IMR-90 (cell line): ENCODE data around the gene ZBTB25. TPM values are rescaled to one million over a fixed set of nuclear protein-coding genes. Genes with fewer than 3 reads are reported as not detected.

Experiments
- ATAC-seq: fragments of 200-7000 bp; cut with Tn5 transposase; 2 replicates; pipeline ENCODE4 v1.9.1; 2020; ENCODE audit warnings: low read depth, mild to moderate bottlenecking, moderate library complexity
- BruUV-seq: library from RNA; stranded (reverse); fragments of 400-500 nt; replicated peaks from 2 replicates; lab custom pipeline; 2021; lab: Mats Ljungman, UMichigan
- CTCF ChIA-PET: fragments of 300-600 bp; formaldehyde crosslinking; extraction: SDS; loops from one replicate; lab custom pipeline; 2021; ENCODE audit warnings: antibody characterized with exemption; lab: Yijun Ruan, JAX
- POLR2A ChIA-PET: fragments of 300-600 bp; sonication (Branson Sonifier 250); formaldehyde crosslinking; loops from one replicate; lab custom pipeline; 2022; ENCODE audit warnings: antibody characterized with exemption; ENCODE audit not compliant: unreplicated experiment; lab: Charles Lee
- DNase-seq: peaks from one replicate; pipeline ENCODE4 v3.0.0; 2013
- H2AFZ ChIP-seq: replicated peaks from 2 replicates; pipeline ENCODE3; 2013; ENCODE audit warnings: low read length, mild to moderate bottlenecking; ENCODE audit not compliant: poor library complexity
- H2AK5ac ChIP-seq: 2 replicates; pipeline ENCODE4 v1.6.1; 2013; ENCODE audit warnings: low read depth, low read length, inconsistent platforms
- H2AK9ac ChIP-seq: replicated peaks from 2 replicates; pipeline ENCODE3; 2013; ENCODE audit warnings: mild to moderate bottlenecking, low read depth, low read length, moderate library complexity; ENCODE audit not compliant: poor library complexity
- H2BK120ac ChIP-seq: 2 replicates; pipeline ENCODE4 v1.6.1; 2013; ENCODE audit warnings: low read depth, low read length, inconsistent platforms
- H2BK15ac ChIP-seq: 3 replicates; pipeline ENCODE4 v1.6.1; 2013; ENCODE audit warnings: low read depth, low read length, inconsistent platforms
- H2BK20ac ChIP-seq: 2 replicates; pipeline ENCODE4 v1.6.1; 2013; ENCODE audit warnings: low read depth, mild to moderate bottlenecking, inconsistent platforms, low read length, moderate library complexity
- H2BK5ac ChIP-seq: 2 replicates; pipeline ENCODE4 v1.6.1; 2013; ENCODE audit warnings: mild to moderate bottlenecking, low read depth, low read length, inconsistent platforms; ENCODE audit not compliant: poor library complexity, severe bottlenecking
- H3K14ac ChIP-seq: replicated peaks from 2 replicates; pipeline ENCODE4 v1.6.1; 2013; ENCODE audit warnings: low read depth, low read length, inconsistent platforms
- H3K18ac ChIP-seq: 2 replicates; pipeline ENCODE4 v1.6.1; 2013; ENCODE audit warnings: low read depth, low read length, control low read depth
- H3K23ac ChIP-seq: 2 replicates; pipeline ENCODE4 v1.6.1; 2013; ENCODE audit warnings: low read depth, low read length, inconsistent platforms
- H3K27ac ChIP-seq: 2 replicates; pipeline ENCODE4 v1.5.1; 2013; ENCODE audit warnings: mild to moderate bottlenecking, control low read depth, low read length; ENCODE audit not compliant: insufficient read depth
- H3K27me3 ChIP-seq: 2 replicates; pipeline ENCODE4 v1.6.1; 2013; ENCODE audit warnings: low read length; ENCODE audit not compliant: control insufficient read depth, insufficient read depth
- H3K36me3 ChIP-seq: 2 replicates; pipeline ENCODE4 v1.6.1; 2013; ENCODE audit warnings: low read length, mixed read lengths; ENCODE audit not compliant: control insufficient read depth, insufficient read depth
- H3K4ac ChIP-seq: 2 replicates; pipeline ENCODE4 v1.6.1; 2013; ENCODE audit warnings: low read depth, low read length, inconsistent platforms
- H3K4me1 ChIP-seq: 2 replicates; pipeline ENCODE4 v1.6.1; 2013; ENCODE audit warnings: low read length, mixed read lengths; ENCODE audit not compliant: control insufficient read depth, insufficient read depth
- H3K4me2 ChIP-seq: 2 replicates; pipeline ENCODE4 v1.6.1; 2013; ENCODE audit warnings: low read depth, mild to moderate bottlenecking, control low read depth, low read length, moderate library complexity
- H3K4me3 ChIP-seq: 2 replicates; pipeline ENCODE4 v1.5.1; 2013; ENCODE audit warnings: low read depth, mild to moderate bottlenecking, control low read depth, low read length, moderate library complexity; ENCODE audit not compliant: insufficient read depth
- H3K56ac ChIP-seq: 2 replicates; pipeline ENCODE4 v1.6.1; 2013; ENCODE audit warnings: low read length, inconsistent platforms; ENCODE audit not compliant: insufficient read depth; ENCODE audit errors: extremely low read depth
- H3K79me1 ChIP-seq, 2 experiments: 2 replicates each; pipeline ENCODE4 v1.6.1; 2013; ENCODE audit warnings: low read length in 2 of 2, inconsistent platforms in 1 of 2, low read depth in 1 of 2
- H3K9ac ChIP-seq: 2 replicates; pipeline ENCODE4 v1.6.1; 2013; ENCODE audit warnings: low read depth, low read length, control low read depth
- H3K9me1 ChIP-seq: 2 replicates; pipeline ENCODE4 v1.6.1; 2013; ENCODE audit warnings: low read length, inconsistent platforms; ENCODE audit not compliant: insufficient read depth
- H3K9me3 ChIP-seq: 2 replicates; pipeline ENCODE4 v1.6.1; 2013; ENCODE audit warnings: low read length; ENCODE audit not compliant: control insufficient read depth, insufficient read depth
- H4K20me1 ChIP-seq: 2 replicates; pipeline ENCODE4 v1.6.1; 2013; ENCODE audit warnings: low read length, inconsistent platforms; ENCODE audit not compliant: insufficient read depth
- H4K5ac ChIP-seq: 2 replicates; pipeline ENCODE4 v1.6.1; 2013; ENCODE audit warnings: mild to moderate bottlenecking, low read depth, low read length, control low read depth
- H4K8ac ChIP-seq, 2 experiments: 2 replicates each; pipeline ENCODE4 v1.6.1; 2013; ENCODE audit warnings: low read depth in 2 of 2, low read length in 2 of 2, control low read depth in 1 of 2, inconsistent platforms in 1 of 2
- H4K91ac ChIP-seq: 2 replicates; pipeline ENCODE4 v1.6.1; 2013; ENCODE audit warnings: low read depth, low read length, inconsistent platforms; ENCODE audit not compliant: insufficient read depth
- BHLHE40 ChIP-seq: fragments of 150-350 bp; IDR thresholded peaks from 2 replicates; pipeline ENCODE4 v1.6.1; 2016; ENCODE audit warnings: mild to moderate bottlenecking, low read depth, low read length
- CEBPB ChIP-seq: IDR thresholded peaks from 2 replicates; pipeline ENCODE4 v1.6.1; 2012; ENCODE audit warnings: low read depth, low read length, improper control_type of control experiment
- CTCF ChIP-seq: conservative IDR thresholded peaks from 2 replicates; pipeline ENCODE4 v1.5.1; 2012; ENCODE audit warnings: mild to moderate bottlenecking, low read depth, low read length, improper control_type of control experiment
- FOS ChIP-seq: fragments of 150-350 bp; IDR thresholded peaks from 2 replicates; pipeline ENCODE4 v1.6.1; 2016; ENCODE audit warnings: low read depth, low read length
- MAZ ChIP-seq: IDR thresholded peaks from 2 replicates; pipeline ENCODE4 v1.6.1; 2012; ENCODE audit warnings: low read depth, mild to moderate bottlenecking, low read length, improper control_type of control experiment, moderate library complexity, borderline replicate concordance
- MXI1 ChIP-seq: IDR thresholded peaks from 2 replicates; pipeline ENCODE4 v1.6.1; 2012; ENCODE audit warnings: low read depth, mild to moderate bottlenecking, low read length, moderate library complexity, borderline replicate concordance
- NFE2L2 ChIP-seq: fragments of 150-350 bp; IDR thresholded peaks from 2 replicates; pipeline ENCODE4 v1.6.1; 2016; ENCODE audit warnings: low read depth, mild to moderate bottlenecking, low read length
- POLR2A ChIP-seq: IDR thresholded peaks from 2 replicates; pipeline ENCODE4 v1.6.1; 2012; ENCODE audit warnings: mild to moderate bottlenecking, low read depth, low read length
- RCOR1 ChIP-seq: IDR thresholded peaks from 2 replicates; pipeline ENCODE4 v1.6.1; 2012; ENCODE audit warnings: mild to moderate bottlenecking, low read length, improper control_type of control experiment; ENCODE audit not compliant: insufficient replicate concordance
- RFX5 ChIP-seq: IDR thresholded peaks from 2 replicates; pipeline ENCODE4 v1.8.0; 2012; ENCODE audit warnings: low read depth, mild to moderate bottlenecking, low read length, moderate library complexity
- SMC3 ChIP-seq: fragments of 150-350 bp; IDR thresholded peaks from 2 replicates; pipeline ENCODE4 v1.6.1; 2016; ENCODE audit warnings: low read depth, mild to moderate bottlenecking, antibody characterized with exemption, low read length, moderate library complexity
- WGBS, 2 experiments: methylation state at CpG; one replicate each; pipeline versions ENCODE4 v1.1.5 to v1.1.7; 2013; ENCODE audit warnings: missing lambda C conversion rate in 2 of 2; ENCODE audit not compliant: insufficient read length in 1 of 2; ENCODE audit errors: extremely low coverage in 2 of 2; 5-methylcytosine and 5-hydroxymethylcytosine counted together
- dilution Hi-C: fragments of 300-500 bp; cut with HindIII; formaldehyde crosslinking; loops from one replicate; pipeline ENCODE4 v1.14.3; 2018; ENCODE audit warnings: low sequenced_read_pairs; ENCODE audit not compliant: unreplicated experiment
- in situ Hi-C: fragments of 300-500 bp; cut with MboI; formaldehyde crosslinking; loops from 3 replicates; pipeline ENCODE4 v1.14.3; 2019; ENCODE audit warnings: low sequenced_read_pairs, inconsistent platforms, mixed read lengths
- intact Hi-C: fragments of 100-400 bp; cut with micrococcal nuclease; formaldehyde crosslinking; loops from 2 replicates; pipeline ENCODE4 v1.10.0; 2022
- polyA plus RNA-seq, 3 experiments: library from polyadenylated mRNA; depleted of rRNA; stranded (reverse); fragments of >200 nt; gene quantifications; 2 replicates each; pipeline ENCODE4 v1.2.3, GENCODE V29; 2012; ENCODE audit warnings: low replicate concordance in 1 of 3
- total RNA-seq: library from RNA; depleted of rRNA; stranded (reverse); fragments of >200 nt; gene quantifications from 2 replicates; pipeline ENCODE4 v1.2.3, GENCODE V29; 2012
- TF ChIP-seq, protein P1 (sequence below): fragments of 150-350 bp; IDR thresholded peaks from 2 replicates; pipeline ENCODE4 v1.6.1; 2017; ENCODE audit warnings: mild to moderate bottlenecking, antibody characterized with exemption, low read length, low read depth
- TF ChIP-seq, protein P2 (sequence below): fragments of 150-350 bp; IDR thresholded peaks from 2 replicates; pipeline ENCODE4 v1.6.1; 2016; ENCODE audit warnings: low read depth, mild to moderate bottlenecking, low read length, moderate library complexity, borderline replicate concordance

ZBTB25 gene
- total and polyA plus RNA-seq, 2 of the 4 experiments (the other 2 are of a cell fraction) = 4.4 to 6.6 TPM

DNA sequence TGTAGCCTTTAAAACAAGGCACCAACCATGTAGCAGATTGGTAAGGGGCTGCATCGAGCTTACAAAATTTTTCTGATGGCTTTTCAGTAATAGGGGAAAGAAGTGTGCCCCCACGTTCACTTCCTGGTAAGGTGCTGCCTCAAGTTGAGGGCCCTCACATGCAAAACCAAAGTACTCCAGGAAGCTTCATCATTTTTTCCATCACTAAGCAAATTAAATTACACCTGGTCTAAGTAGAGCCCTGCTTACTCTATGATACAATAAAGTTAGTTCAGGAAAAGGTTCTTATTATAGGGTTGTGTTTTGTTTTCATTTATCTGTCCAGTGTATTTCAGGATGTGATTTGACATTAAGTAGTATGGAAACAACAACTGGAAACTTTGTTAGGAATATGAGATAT, 53.4 kb downstream of the ZBTB25 start:
- no TSS peak for BruUV-seq
- Histone ChIP-seq H4K20me1 (no peaks in the 10 kb centered on the region), H2BK120ac (no peak overlapping the region), H3K4ac (no peak overlapping the region), H3K4me1 (peaks cover 3% of the 10 kb centered on the region; the same call in 1 of the 2 replicates), H2BK20ac (no peak overlapping the region), H2BK15ac (no peak overlapping the region), H3K4me3 (no peak overlapping the region), H3K56ac (no peak overlapping the region), H3K36me3 (peaks cover 17% of the 10 kb centered on the region), H3K4me2 (no peak overlapping the region), H2AFZ (no peak overlapping the region), H3K23ac (no peak overlapping the region), H3K79me1 (no peaks in the 10 kb centered on the region; a peak in 1 of 4 replicates), H4K8ac (no peak overlapping the region), H3K18ac (no peak overlapping the region), H3K27ac (no peak overlapping the region), H3K27me3 (no peaks in the 10 kb centered on the region), H3K9ac (no peak overlapping the region), H2AK5ac (no peak overlapping the region), H4K91ac (no peak overlapping the region), H2AK9ac (no peak overlapping the region), H2BK5ac (no peak overlapping the region), H3K9me3 (no peaks in the 10 kb centered on the region), H4K5ac (no peak overlapping the region), H3K9me1 (no peaks in the 10 kb centered on the region), H3K14ac (no peak overlapping the region)
- dilution Hi-C loops = no loop called here
- in situ Hi-C loops = no loop called here
- no peak for ATAC-seq
- ChIA-PET CTCF (no interaction called here), POLR2A (interaction anchor here (0.5 kb wide), 1 partner anchor 17 kb away, joined by 5 read pairs; no protein-coding TSS in a partner anchor)
- WGBS, 2 experiments = no CpG with 5 or more reads among the region's 2 CpGs
- intact Hi-C loops = no loop called here
- TF ChIP-seq, protein P1, sequence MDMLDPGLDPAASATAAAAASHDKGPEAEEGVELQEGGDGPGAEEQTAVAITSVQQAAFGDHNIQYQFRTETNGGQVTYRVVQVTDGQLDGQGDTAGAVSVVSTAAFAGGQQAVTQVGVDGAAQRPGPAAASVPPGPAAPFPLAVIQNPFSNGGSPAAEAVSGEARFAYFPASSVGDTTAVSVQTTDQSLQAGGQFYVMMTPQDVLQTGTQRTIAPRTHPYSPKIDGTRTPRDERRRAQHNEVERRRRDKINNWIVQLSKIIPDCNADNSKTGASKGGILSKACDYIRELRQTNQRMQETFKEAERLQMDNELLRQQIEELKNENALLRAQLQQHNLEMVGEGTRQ = no peak
- no peak for TF ChIP-seq BHLHE40
- TF ChIP-seq RFX5 = no peak
- no peak for TF ChIP-seq POLR2A
- TF ChIP-seq MXI1 = no peak
- no peak for TF ChIP-seq NFE2L2
- no peak for TF ChIP-seq MAZ
- no peak for TF ChIP-seq CEBPB
- no peak for TF ChIP-seq FOS
- no peak for TF ChIP-seq CTCF
- TF ChIP-seq RCOR1 = no peak
- no peak for TF ChIP-seq SMC3
- TF ChIP-seq, protein P2, sequence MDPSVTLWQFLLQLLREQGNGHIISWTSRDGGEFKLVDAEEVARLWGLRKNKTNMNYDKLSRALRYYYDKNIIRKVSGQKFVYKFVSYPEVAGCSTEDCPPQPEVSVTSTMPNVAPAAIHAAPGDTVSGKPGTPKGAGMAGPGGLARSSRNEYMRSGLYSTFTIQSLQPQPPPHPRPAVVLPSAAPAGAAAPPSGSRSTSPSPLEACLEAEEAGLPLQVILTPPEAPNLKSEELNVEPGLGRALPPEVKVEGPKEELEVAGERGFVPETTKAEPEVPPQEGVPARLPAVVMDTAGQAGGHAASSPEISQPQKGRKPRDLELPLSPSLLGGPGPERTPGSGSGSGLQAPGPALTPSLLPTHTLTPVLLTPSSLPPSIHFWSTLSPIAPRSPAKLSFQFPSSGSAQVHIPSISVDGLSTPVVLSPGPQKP = no peak
- DNase-seq = no peak
